ENCODE data around the gene VCX3B.

GRCh38 chrX:8424912-8425311, 39.7 kb upstream of the VCX3B start:
- no peak for TF ChIP-seq CTCF (conservative IDR thresholded peaks at IDR 0.05)
- TF ChIP-seq EZH2 (IDR thresholded peaks at IDR 0.05; ENCODE audit: low read depth) = no peak

All from PC-9 (cell line).